GM12878 (cell line): Measurements from ENCODE around the gene SLC10A2. TPM values are rescaled to one million over a fixed set of nuclear protein-coding genes. Genes with fewer than 3 reads are reported as not detected.

Experiments
- ATAC-seq: fragments of 200-7000 bp; cut with Tn5 transposase; 3 replicates; pipeline ENCODE4 v1.9.1; 2020; ENCODE audit warnings: mild to moderate bottlenecking, moderate library complexity
- BruUV-seq: library from RNA; stranded (reverse); fragments of 400-500 nt; replicated peaks from 2 replicates; lab custom pipeline; 2021; lab: Mats Ljungman, UMichigan
- CTCF ChIA-PET: fragments of 300-600 bp; sonication (Branson Sonifier 250); formaldehyde crosslinking; extraction: SDS; loops from one replicate; lab custom pipeline; 2021; ENCODE audit warnings: inconsistent platforms; lab: Yijun Ruan, JAX
- POLR2A ChIA-PET: fragments of 350-600 bp; formaldehyde crosslinking; extraction: SDS; loops from one replicate; lab custom pipeline; 2021; ENCODE audit warnings: inconsistent platforms; lab: Charles Lee
- RAD21 ChIA-PET: fragments of 300-600 bp; sonication (Branson Sonifier 250); formaldehyde crosslinking; loops from one replicate; lab custom pipeline; 2023; ENCODE audit warnings: antibody characterized with exemption; ENCODE audit not compliant: unreplicated experiment; lab: Charles Lee
- SMC1A ChIA-PET: fragments of 300-600 bp; sonication (Branson Sonifier 250); formaldehyde crosslinking; loops from one replicate; lab custom pipeline; 2023; ENCODE audit not compliant: unreplicated experiment, uncharacterized antibody; lab: Charles Lee
- DNase-seq: peaks from one replicate; pipeline ENCODE4 v3.0.0-alpha.2; 2011; ENCODE audit warnings: low read depth, low spot score
- FAIRE-seq: peaks from 3 replicates; lab custom pipeline; 2011; peaks lifted over from hg19 to GRCh38; lab: Jason Lieb, UNC
- H2AFZ ChIP-seq: 2 replicates; pipeline ENCODE4 v1.6.0; 2011; ENCODE audit warnings: low read depth, low read length, control low read depth; ENCODE audit not compliant: control insufficient read depth
- H3K27ac ChIP-seq: 2 replicates; pipeline ENCODE4 v1.5.1; 2011; ENCODE audit warnings: control low read depth; ENCODE audit not compliant: control insufficient read depth, insufficient read depth
- H3K27me3 ChIP-seq, 2 experiments: replicated peaks in 1 of 2; 2 replicates each; pipeline versions ENCODE4 v1.6.0 to v1.6.1; 2011; ENCODE audit warnings: low read length in 1 of 2; ENCODE audit not compliant: control insufficient read depth in 2 of 2, insufficient read depth in 2 of 2
- H3K36me3 ChIP-seq, 2 experiments: 2 replicates each; pipeline ENCODE4 v1.5.1; 2011; ENCODE audit warnings: low read length in 1 of 2; ENCODE audit not compliant: control insufficient read depth in 2 of 2, insufficient read depth in 2 of 2
- H3K4me1 ChIP-seq: 2 replicates; pipeline ENCODE4 v1.6.1; 2011; ENCODE audit warnings: mild to moderate bottlenecking, low read length, moderate library complexity, mixed read lengths; ENCODE audit not compliant: control insufficient read depth, insufficient read depth
- H3K4me2 ChIP-seq: 2 replicates; pipeline ENCODE4 v1.6.0; 2011; ENCODE audit warnings: control low read depth; ENCODE audit not compliant: control insufficient read depth, insufficient read depth
- H3K4me3 ChIP-seq: fragments of 200-600 bp; sonication (generic); 2 replicates; pipeline ENCODE4 v1.5.1; 2016
- H3K79me2 ChIP-seq: 2 replicates; pipeline ENCODE4 v1.6.0; 2011; ENCODE audit warnings: low read length; ENCODE audit not compliant: control insufficient read depth, insufficient read depth
- H3K9ac ChIP-seq: 2 replicates; pipeline ENCODE4 v1.8.0; 2011; ENCODE audit warnings: low read length, control low read depth, mixed read lengths; ENCODE audit not compliant: control insufficient read depth, insufficient read depth
- H3K9me3 ChIP-seq: replicated peaks from 3 replicates; pipeline ENCODE4 v1.5.1; 2011; ENCODE audit warnings: mild to moderate bottlenecking, low read length; ENCODE audit not compliant: control insufficient read depth, insufficient read depth
- H4K20me1 ChIP-seq: 2 replicates; pipeline ENCODE4 v1.6.0; 2011; ENCODE audit not compliant: control insufficient read depth, insufficient read depth
- BMI1 ChIP-seq: fragments of 450-650 bp; IDR thresholded peaks from 2 replicates; pipeline ENCODE4 v1.6.1; 2016; ENCODE audit warnings: mild to moderate bottlenecking, moderate library complexity, borderline replicate concordance
- CHD4 ChIP-seq: fragments of 200-600 bp; sonication (generic); IDR thresholded peaks from 2 replicates; pipeline ENCODE4 v1.6.1; 2016; ENCODE audit warnings: mild to moderate bottlenecking
- EED ChIP-seq: sonication (generic); IDR thresholded peaks from 2 replicates; pipeline ENCODE4 v1.6.1; 2016; ENCODE audit warnings: antibody characterized with exemption, low read depth
- EGR1 ChIP-seq, 2 experiments: IDR thresholded peaks; 1 replicate in 1 of 2; 2 replicates in 1 of 2; pipeline ENCODE4 v1.6.1; 2011 to 2012; ENCODE audit warnings: low read depth in 2 of 2, low read length in 2 of 2, borderline replicate concordance in 1 of 2, mild to moderate bottlenecking in 1 of 2, moderate library complexity in 1 of 2
- IRF5 ChIP-seq: fragments of 450-650 bp; IDR thresholded peaks from 2 replicates; pipeline ENCODE4 v1.6.1; 2017; ENCODE audit warnings: borderline replicate concordance
- LARP7 ChIP-seq: fragments of 450-650 bp; IDR thresholded peaks from 2 replicates; pipeline ENCODE4 v1.6.1; 2017; ENCODE audit warnings: mild to moderate bottlenecking
- PKNOX1 ChIP-seq: fragments of 450-650 bp; IDR thresholded peaks from 2 replicates; pipeline ENCODE4 v1.6.1; 2016; ENCODE audit warnings: mild to moderate bottlenecking
- POLR2AphosphoS5 ChIP-seq: IDR thresholded peaks from 2 replicates; pipeline ENCODE4 v1.6.1; 2011; ENCODE audit warnings: mild to moderate bottlenecking, low read length, inconsistent platforms
- PRDM15 ChIP-seq: fragments of 450-650 bp; formaldehyde crosslinking; IDR thresholded peaks from 2 replicates; pipeline ENCODE4 v1.4.0; 2020; ENCODE audit warnings: mild to moderate bottlenecking, moderate library complexity
- RAD21 ChIP-seq: IDR thresholded peaks from 2 replicates; pipeline ENCODE4 v1.6.1; 2011; ENCODE audit warnings: mild to moderate bottlenecking, low read depth, low read length, moderate library complexity; ENCODE audit not compliant: insufficient read depth
- SIN3A ChIP-seq: IDR thresholded peaks from 2 replicates; pipeline ENCODE4 v1.6.1; 2012; ENCODE audit warnings: low read depth, low read length, improper control_type of control experiment
- SIX5 ChIP-seq: IDR thresholded peaks from 2 replicates; pipeline ENCODE4 v1.6.1; 2011; ENCODE audit warnings: mild to moderate bottlenecking, low read depth, low read length, moderate library complexity; ENCODE audit not compliant: severe bottlenecking
- ZNF687 ChIP-seq: fragments of 450-650 bp; IDR thresholded peaks from 2 replicates; pipeline ENCODE4 v1.6.1; 2017; ENCODE audit warnings: mild to moderate bottlenecking, moderate library complexity
- WGBS: methylation state at CpG from one replicate; pipeline ENCODE4 v1.1.6; 2016; ENCODE audit warnings: low lambda C conversion rate; ENCODE audit not compliant: insufficient replicate concordance, insufficient coverage; ENCODE audit errors: missing lambda C conversion rate; 5-methylcytosine and 5-hydroxymethylcytosine counted together
- in situ Hi-C: fragments of 300-500 bp; cut with MboI; formaldehyde crosslinking; loops from 9 replicates; pipeline ENCODE4 v1.14.3; 2018; ENCODE audit warnings: mixed read lengths
- intact Hi-C: fragments of 100-400 bp; cut with micrococcal nuclease; formaldehyde crosslinking; loops from one replicate; pipeline ENCODE4 v1.14.2; 2022; ENCODE audit not compliant: unreplicated experiment
- polyA plus RNA-seq, 11 experiments: library from polyadenylated mRNA; depleted of rRNA in 4 of 11; unstranded in 6 of 11; stranded (reverse) in 5 of 11; fragments of >200 nt; fragmentation: Nextera tagmentation in 4 of 11; fragmentation: Illumina TruSeq in 1 of 11; extraction: Ambion mirVana in 4 of 11; extraction: Trizol in 1 of 11; gene quantifications; 1 replicate in 1 of 11; 2 replicates in 10 of 11; pipeline versions ENCODE4 v1.2.1 to v1.2.3, GENCODE V29; 2011 to 2016; ENCODE audit warnings: inconsistent platforms in 2 of 11, missing spikeins in 2 of 11, low read depth in 1 of 11
- total RNA-seq, 4 experiments: library from RNA; depleted of rRNA in 3 of 4; stranded (reverse); fragments of >200 nt in 3 of 4; fragmentation: Illumina TruSeq in 1 of 4; extraction: Trizol in 1 of 4; gene quantifications; 2 replicates each; pipeline versions ENCODE4 v1.2.1 to v1.2.3, GENCODE V29; 2013 to 2021

The SLC10A2 gene
- total and polyA plus RNA-seq, 10 of the 15 experiments (the other 5 are each of a cell fraction or from before 2014, with no cell fraction given) = 0.01 to 0.04 (median 0.02) TPM; not detected in 7

GRCh38 chr13:103040006-103040405 is 26.2 kb downstream of the SLC10A2 start:
- no peaks in the 10 kb centered on the region for H4K20me1 ChIP-seq
- H3K27me3 ChIP-seq = no peaks in the 10 kb centered on the region
- WGBS = 100% methylated on average over 1 of the region's 1 CpG
- H2AFZ ChIP-seq = no peak overlapping the region
- in situ Hi-C loops = no loop called here
- FAIRE-seq (no peak), DNase-seq (no peak), ATAC-seq (no peak)
- POLR2A ChIA-PET = interaction anchor here (0.6 kb wide), 1 partner anchor 9 kb away, joined by 4 read pairs; no protein-coding TSS in a partner anchor
- RAD21 ChIA-PET = interaction anchor here (1.4 to 1.6 kb wide), 2 partner anchors 109 to 124 kb away, joined by 3 read pairs; no protein-coding TSS in a partner anchor
- no peak overlapping the region for H3K4me2 ChIP-seq
- H3K4me1 ChIP-seq = no peaks in the 10 kb centered on the region
- peaks cover 1% of the 10 kb centered on the region; the same call in 1 of the 3 replicates for H3K9me3 ChIP-seq
- H3K36me3 ChIP-seq = no peaks in the 10 kb centered on the region
- intact Hi-C loops = no loop called here
- no peak overlapping the region for H3K4me3 ChIP-seq
- no peak for TF ChIP-seq BMI1
- no peak for TF ChIP-seq EED
- TF ChIP-seq CHD4 = no peak
- no peak for TF ChIP-seq EGR1 (IDR thresholded peaks at IDR 0.05; ENCODE audit: borderline replicate concordance in 1 of 2, low read depth in 2 of 2, low read length in 2 of 2)
- TF ChIP-seq PRDM15 (CRISPR knock-in tag) = no peak
- TF ChIP-seq LARP7 = no peak
- no peak for TF ChIP-seq SIN3A
- TF ChIP-seq ZNF687 = no peak
- TF ChIP-seq RAD21 = no peak
- no peak for TF ChIP-seq POLR2AphosphoS5
- no peak for TF ChIP-seq SIX5
- no peak for TF ChIP-seq IRF5
- no peak for TF ChIP-seq PKNOX1
- TF ChIP-seq, all 136 proteins: peak for 0
- no TSS peak for BruUV-seq
- Histone ChIP-seq H3K27ac (no peak overlapping the region), H3K9ac (no peak overlapping the region), H3K79me2 (no peaks in the 10 kb centered on the region)
- ChIA-PET CTCF (interaction anchor here (0.8 to 1.3 kb wide), 2 partner anchors 20 to 30 kb away, joined by 3 read pairs; no protein-coding TSS in a partner anchor), SMC1A (interaction anchor here (0.9 to 3.2 kb wide), 4 partner anchors 10 to 132 kb away, joined by 3 to 8 read pairs (median 4); no protein-coding TSS in a partner anchor)
